ENCODE measurements around the gene FBXO10. TPM values are rescaled to one million over a fixed set of nuclear protein-coding genes. Genes with fewer than 3 reads are reported as not detected.

Gene FBXO10
- total RNA-seq, 1 donor from 2014 or later: 8.2 TPM

- intact Hi-C loops (cut with DNase I): no loop called here
- Histone ChIP-seq H3K4me1 (no peaks in the 10 kb centered on the region), H3K4me3 (no peak overlapping the region), H3K36me3 (no peaks in the 10 kb centered on the region), H3K27ac (no peak overlapping the region), H3K9me3 (no peaks in the 10 kb centered on the region), H3K27me3 (no peaks in the 10 kb centered on the region)
- TF ChIP-seq CTCF (IDR thresholded peaks at IDR 0.05): no peak
- DNase-seq (ENCODE audit: low spot score in 2 of 2): no peak
Observed at GRCh38 chr9:37618817-37619216, 42.6 kb upstream of the FBXO10 start.

GRCh38 chr9:37617832-37618231 is 41.7 kb upstream of the FBXO10 start:
- Histone ChIP-seq H3K4me3 (no peak overlapping the region), H3K27me3 (no peaks in the 10 kb centered on the region), H3K36me3 (no peaks in the 10 kb centered on the region), H3K27ac (no peak overlapping the region), H3K9me3 (no peaks in the 10 kb centered on the region), H3K4me1 (no peaks in the 10 kb centered on the region)
- TF ChIP-seq CTCF (IDR thresholded peaks at IDR 0.05): no peak
- intact Hi-C loops (cut with DNase I): no loop called here
- DNase-seq (ENCODE audit: low spot score in 2 of 2): no peak

GRCh38 chr9:37617161-37617560 is 41.0 kb upstream of the FBXO10 start:
- H3K27me3 ChIP-seq: no peaks in the 10 kb centered on the region
- no peak for DNase-seq (ENCODE audit: low spot score in 2 of 2)
- no peak overlapping the region for H3K4me3 ChIP-seq
- no peaks in the 10 kb centered on the region for H3K36me3 ChIP-seq
- intact Hi-C loops (cut with DNase I): no loop called here
- TF ChIP-seq CTCF (IDR thresholded peaks at IDR 0.05): no peak
- H3K9me3 ChIP-seq: no peaks in the 10 kb centered on the region
- no peaks in the 10 kb centered on the region for H3K4me1 ChIP-seq
- H3K27ac ChIP-seq: no peak overlapping the region

GRCh38 chr9:37611961-37612360 is 35.8 kb upstream of the FBXO10 start:
- intact Hi-C loops (cut with DNase I): no loop called here
- Histone ChIP-seq H3K9me3 (no peaks in the 10 kb centered on the region), H3K27me3 (no peaks in the 10 kb centered on the region), H3K36me3 (no peaks in the 10 kb centered on the region), H3K27ac (no peak overlapping the region), H3K4me1 (no peaks in the 10 kb centered on the region), H3K4me3 (no peak overlapping the region)
- DNase-seq (ENCODE audit: low spot score in 2 of 2): no peak
- TF ChIP-seq CTCF (IDR thresholded peaks at IDR 0.05): no peak

- Histone ChIP-seq H3K36me3 (no peaks in the 10 kb centered on the region), H3K9me3 (no peaks in the 10 kb centered on the region), H3K27me3 (no peaks in the 10 kb centered on the region), H3K27ac (no peak overlapping the region), H3K4me3 (no peak overlapping the region), H3K4me1 (no peaks in the 10 kb centered on the region)
- no peak for TF ChIP-seq CTCF (IDR thresholded peaks at IDR 0.05)
- no peak for DNase-seq (ENCODE audit: low spot score in 2 of 2)
- intact Hi-C loops (cut with DNase I): no loop called here
Observed at GRCh38 chr9:37611014-37611413, 34.8 kb upstream of the FBXO10 start.

- Histone ChIP-seq H3K4me3 (no peak overlapping the region), H3K9me3 (no peaks in the 10 kb centered on the region), H3K36me3 (no peaks in the 10 kb centered on the region)
Observed at GRCh38 chr9:37609735-37610397, 33.7 kb upstream of the FBXO10 start.

More at GRCh38 chr9:37609735-37610397, 33.7 kb upstream of the FBXO10 start:
- no peak for DNase-seq (ENCODE audit: low spot score in 2 of 2)
- intact Hi-C loops (cut with DNase I): no loop called here
- Histone ChIP-seq H3K27me3 (no peaks in the 10 kb centered on the region), H3K27ac (no peak overlapping the region), H3K4me1 (no peaks in the 10 kb centered on the region)
- no peak for TF ChIP-seq CTCF (IDR thresholded peaks at IDR 0.05)
